ENCODE results near the gene SEPTIN10. TPM values are rescaled to one million over a fixed set of nuclear protein-coding genes. Genes with fewer than 3 reads are reported as not detected.
"Not testable (repeated sequence)": the region's sequence is repeated elsewhere in the genome, so short reads cannot be mapped to it uniquely, and the experiment has no call there.

SEPTIN10 gene
- 100 to 1,000 TPM; 104 to 133 (median 119) TPM for polyA plus RNA-seq (ENCODE audit: insufficient read length in 4 of 4)

DNA sequence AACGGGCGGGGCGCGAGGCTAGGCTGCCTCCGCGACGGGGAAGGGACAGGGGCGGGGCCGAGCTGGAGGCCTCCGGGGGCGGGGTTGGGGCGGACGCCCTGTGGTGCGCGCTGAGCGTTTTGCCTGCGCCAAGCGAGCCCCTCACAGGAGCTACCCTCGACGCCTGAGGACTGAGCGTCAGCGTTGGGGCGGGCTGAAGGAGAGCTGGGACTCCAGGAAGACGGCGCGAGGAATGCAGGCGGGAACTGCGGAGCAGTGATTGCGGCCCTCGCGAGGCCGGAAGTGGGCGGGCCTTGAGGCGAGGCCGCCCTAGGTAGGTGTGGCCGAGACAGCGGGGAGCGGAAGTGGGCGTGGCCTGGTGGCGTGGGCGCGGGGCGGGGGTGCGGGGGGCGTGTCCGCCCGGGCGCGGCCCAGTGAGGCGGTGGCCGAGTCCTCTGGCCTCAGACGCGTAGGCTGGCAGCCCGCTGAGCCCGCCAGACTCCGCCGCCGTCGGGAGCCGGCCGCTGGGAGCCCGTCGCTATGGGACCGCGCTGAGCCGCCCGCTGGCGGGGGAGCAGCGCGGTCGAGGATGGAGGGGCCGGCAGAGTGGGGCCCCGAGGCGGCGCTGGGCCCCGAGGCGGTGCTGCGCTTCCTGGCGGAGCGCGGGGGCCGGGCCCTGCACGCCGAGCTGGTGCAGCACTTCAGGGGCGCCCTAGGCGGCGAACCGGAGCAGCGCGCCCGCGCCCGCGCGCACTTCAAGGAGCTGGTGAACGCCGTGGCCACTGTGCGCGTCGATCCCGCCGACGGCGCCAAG is at the start of gene SEPTIN10, which contains the start of gene SOWAHC:
Gene SEPTIN10, minus strand, starts transcription at position 45 of the 793 bp plus-strand sequence. CDS start 139 bp downstream, outside the sequence.
Gene SOWAHC, plus strand, starts transcription at position 443 of the 793 bp plus-strand sequence. Its CDS starts 126 bp downstream, at position 569.
- peak; percentile 94 to 97 (median 96) for DNase-seq (ENCODE audit: low read depth in 4 of 4, low spot score in 3 of 4)

- no peak for DNase-seq (ENCODE audit: low read depth in 4 of 4, low spot score in 3 of 4)
These were observed 49.1 kb upstream of the SEPTIN10 start for GRCh38 chr2:109662889-109663288.

DNA sequence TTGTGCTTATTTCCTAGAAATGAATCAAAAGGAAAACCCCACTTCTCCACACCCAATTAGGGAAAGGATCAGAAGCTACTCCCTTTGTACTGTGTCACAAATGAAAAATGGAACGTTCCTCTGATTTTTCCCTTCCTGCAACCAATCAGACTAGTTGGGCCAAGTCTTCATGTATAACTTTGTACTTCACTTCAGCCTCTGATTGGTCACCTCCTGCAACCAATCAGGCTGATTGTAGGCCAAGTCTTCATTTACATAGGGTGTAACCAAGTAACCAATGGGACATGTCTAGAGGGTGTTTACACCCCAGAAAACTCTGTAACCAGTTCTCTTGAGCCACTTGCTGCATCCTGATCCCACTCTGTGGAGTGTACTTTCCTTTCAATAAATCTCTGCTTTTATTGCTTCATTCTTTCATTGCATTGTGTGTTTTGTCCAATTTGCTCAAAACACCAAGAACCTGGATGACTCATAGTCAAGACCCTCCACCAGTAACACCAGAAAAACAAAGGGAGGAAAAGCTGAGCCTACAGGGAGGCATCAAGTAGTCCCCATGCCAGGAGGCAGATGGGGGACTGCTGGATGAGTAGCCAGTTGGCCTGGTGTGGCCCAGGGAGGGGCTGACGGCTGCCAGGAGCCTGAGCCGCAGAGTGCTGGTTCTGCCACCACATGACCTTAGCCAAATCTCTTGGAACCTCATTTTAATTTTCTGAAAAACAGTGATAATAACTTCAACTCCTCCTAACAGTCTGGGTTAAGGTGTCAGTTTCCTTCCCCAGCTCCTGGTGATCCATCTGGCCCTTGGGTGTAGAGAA is 46.5 kb upstream of the SEPTIN10 start:
- DNase-seq (ENCODE audit: low read depth in 4 of 4, low spot score in 3 of 4) = no peak

- DNase-seq (ENCODE audit: low read depth in 4 of 4, low spot score in 3 of 4) = no peak
These were observed 45.8 kb upstream of the SEPTIN10 start for GRCh38 chr2:109659396-109660045.

GRCh38 chr2:109655287-109655686 is 41.5 kb upstream of the SEPTIN10 start:
- no peak for DNase-seq (ENCODE audit: low read depth in 4 of 4, low spot score in 3 of 4)

GRCh38 chr2:109654326-109655050 is 40.7 kb upstream of the SEPTIN10 start:
- DNase-seq (ENCODE audit: low read depth in 4 of 4, low spot score in 3 of 4) = no peak

GRCh38 chr2:109649736-109650695 is 36.2 kb upstream of the SEPTIN10 start:
- no peak for DNase-seq (ENCODE audit: low read depth in 4 of 4, low spot score in 3 of 4)

DNA sequence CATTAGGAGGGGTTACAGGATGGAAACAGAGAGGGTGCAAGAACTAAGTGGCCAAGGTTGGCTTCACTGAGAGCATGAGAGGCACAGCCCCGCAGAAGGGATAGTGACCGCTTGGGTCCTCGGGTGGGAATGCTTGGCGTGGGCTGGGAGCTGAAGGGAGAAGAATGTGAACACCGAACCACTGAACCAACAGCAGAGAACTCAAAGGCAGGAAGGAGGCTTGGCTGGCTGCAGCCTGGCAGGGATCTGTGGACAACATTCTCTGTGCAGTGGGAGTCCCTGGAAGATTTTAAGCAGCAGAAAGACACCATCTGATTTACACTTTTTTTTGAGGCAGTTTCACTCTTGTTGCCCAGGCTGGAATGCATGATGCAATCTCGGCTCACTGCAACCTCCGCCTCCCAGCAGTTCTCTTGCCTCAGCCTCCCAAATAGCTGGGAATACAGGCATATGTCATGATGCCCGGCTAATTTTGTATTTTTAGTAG is 34.3 kb upstream of the SEPTIN10 start:
- DNase-seq (ENCODE audit: low read depth in 4 of 4, low spot score in 3 of 4) = no peak

DNA sequence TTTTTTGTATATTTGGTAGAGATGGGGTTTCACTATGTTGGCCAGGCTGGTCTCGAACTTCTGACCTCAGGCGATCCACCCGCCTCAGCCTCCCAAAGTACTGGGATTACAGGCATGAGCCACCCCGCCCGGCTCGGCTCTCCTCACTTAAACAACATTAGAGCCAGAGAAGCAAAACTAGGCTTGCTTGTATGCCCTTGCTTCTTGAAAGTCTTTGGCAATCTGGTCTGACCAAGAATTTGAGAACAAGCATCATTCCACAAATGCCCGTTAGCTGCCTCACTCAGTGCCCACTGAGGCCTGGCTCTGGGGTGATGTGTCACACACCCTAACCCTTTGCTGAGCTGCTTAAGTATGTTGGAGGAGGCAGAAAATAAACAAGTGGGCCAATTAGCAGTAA is 33.9 kb upstream of the SEPTIN10 start:
- DNase-seq (ENCODE audit: low read depth in 4 of 4, low spot score in 3 of 4) = no peak

GRCh38 chr2:109646961-109647360 is 33.2 kb upstream of the SEPTIN10 start:
- DNase-seq (ENCODE audit: low read depth in 4 of 4, low spot score in 3 of 4) = no peak

- DNase-seq (ENCODE audit: low read depth in 4 of 4, low spot score in 3 of 4) = no peak
These were observed 31.8 kb upstream of the SEPTIN10 start for GRCh38 chr2:109645412-109646184.

- DNase-seq (ENCODE audit: low read depth in 4 of 4, low spot score in 3 of 4) = no peak
These were observed 31.0 kb upstream of the SEPTIN10 start for GRCh38 chr2:109644571-109645275.

DNA sequence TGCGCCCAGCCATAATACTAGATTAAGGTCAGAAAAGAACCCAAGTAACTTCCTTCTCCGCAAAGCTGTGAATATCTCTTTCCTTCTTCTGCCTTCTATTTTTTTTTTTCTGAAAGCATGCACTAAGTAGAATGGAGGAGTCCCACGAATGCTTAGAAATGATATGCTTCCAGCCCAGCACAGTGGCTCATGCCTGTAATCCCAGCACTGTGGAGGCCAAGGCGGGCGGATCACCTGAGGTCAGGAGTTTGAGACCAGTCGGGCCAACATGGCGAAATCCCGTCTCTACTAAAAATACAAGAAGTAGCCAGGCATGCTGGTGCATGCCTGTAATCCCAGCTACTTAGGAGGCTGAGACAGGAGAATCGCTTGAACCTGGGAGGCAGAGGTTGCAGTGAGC is 26.2 kb upstream of the SEPTIN10 start:
- not testable (repeated sequence) for DNase-seq (ENCODE audit: low read depth in 4 of 4, low spot score in 3 of 4)

DNA sequence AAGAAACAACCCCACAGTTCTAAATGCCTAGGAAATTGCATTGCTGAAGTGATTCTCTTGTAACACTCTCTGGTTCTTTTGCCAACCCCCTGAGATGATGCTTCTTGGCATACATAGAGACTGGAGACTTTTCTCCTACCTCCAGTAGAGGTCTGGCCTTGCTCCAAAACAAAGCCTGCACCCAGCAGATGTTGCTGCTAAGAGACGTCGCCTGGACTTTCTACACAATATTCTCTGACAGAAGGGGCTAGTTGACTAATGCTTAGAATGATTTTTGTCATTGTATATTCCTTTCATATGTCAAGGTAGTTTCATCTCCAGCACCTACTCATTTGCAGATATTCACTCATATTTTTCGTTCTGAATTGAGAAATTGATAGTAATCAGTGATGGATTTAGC is 25.0 kb upstream of the SEPTIN10 start:
- DNase-seq (ENCODE audit: low read depth in 4 of 4, low spot score in 3 of 4) = no peak

DNA sequence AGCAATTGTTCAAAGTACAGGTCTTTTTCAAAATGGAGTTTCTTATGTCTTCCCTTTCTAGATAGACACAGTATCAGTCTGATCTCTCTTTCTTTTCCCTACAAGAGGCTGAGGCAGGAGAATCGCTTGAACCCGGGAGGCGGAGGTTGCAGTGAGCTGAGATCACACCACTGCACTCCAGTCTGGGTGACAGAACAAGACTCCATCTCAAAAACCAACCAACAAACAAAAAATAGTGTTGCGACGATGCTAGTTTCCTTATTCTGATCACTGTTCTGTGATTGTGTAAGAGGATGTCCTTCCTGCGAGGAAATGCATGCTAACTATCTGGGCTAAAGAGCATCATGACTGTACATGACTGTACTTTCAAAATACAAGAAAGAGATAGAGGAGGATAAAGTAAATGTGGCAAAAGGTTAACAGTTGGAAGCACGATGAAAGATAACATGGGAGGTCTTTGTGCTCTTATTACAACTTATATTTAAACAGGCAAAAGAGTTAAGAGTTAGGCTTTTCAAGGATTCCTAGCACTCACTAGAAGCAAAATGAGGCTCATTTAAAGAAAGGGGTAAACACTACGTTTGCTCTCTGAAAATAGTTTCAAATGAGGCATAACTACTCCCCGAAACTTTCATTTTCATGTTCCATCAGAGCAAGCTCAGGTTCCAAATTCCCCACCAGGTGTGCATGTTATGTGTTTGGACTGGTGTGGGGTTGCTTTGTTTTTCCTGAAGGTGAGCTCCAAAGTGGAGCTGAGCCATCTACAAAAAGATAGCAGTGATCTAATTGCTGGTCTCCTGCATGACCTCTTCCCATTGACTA is 24.2 kb upstream of the SEPTIN10 start:
- no peak for DNase-seq (ENCODE audit: low read depth in 4 of 4, low spot score in 3 of 4)

GRCh38 chr2:109636317-109636716 is 22.6 kb upstream of the SEPTIN10 start:
- no peak for DNase-seq (ENCODE audit: low read depth in 4 of 4, low spot score in 3 of 4)
